Measurements from ENCODE around the gene PSD.
A peak's percentile ranks its signal among the peaks of the same experiment; 100 is the strongest.

Gene PSD

DNA sequence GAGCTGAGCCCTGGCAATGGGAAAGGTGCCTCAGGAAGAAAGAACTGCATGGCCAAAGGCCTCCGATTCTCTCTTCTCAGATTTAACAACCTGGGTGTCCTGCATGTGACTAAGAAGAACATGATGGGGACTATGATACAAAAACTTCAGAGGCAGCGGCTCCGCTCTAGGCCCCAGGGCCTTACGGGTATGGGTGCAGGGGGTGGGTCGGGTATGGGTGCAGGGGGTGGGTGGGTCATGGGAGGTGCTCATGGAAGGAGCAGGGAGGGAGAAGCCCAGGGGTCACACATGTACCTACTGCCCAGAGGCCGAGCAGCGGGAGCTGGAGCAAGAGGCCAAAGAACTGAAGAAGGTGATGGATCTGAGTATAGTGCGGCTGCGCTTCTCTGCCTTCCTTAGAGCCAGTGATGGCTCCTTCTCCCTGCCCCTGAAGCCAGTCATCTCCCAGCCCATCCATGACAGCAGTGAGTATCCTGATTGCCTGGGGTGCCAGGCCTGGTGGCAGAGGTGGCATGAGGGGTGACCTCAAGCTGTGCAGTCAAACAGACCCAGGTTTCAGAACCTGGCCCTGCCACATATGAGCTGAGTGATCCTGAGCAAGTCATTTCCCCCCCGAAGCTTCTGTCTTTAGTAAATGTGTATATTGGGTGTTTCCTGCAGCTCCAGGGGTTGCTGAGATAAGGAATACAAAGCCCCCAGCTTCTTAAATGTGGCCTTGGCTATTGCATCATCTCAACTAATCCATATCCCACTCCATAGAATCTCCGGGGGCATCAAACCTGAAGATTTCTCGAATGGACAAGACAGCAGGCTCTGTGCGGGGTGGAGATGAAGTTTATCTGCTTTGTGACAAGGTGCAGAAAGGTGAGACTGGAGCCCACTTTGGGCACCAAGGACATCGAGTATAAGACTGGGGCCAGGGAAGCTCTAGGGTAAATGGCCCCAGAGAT is 21.1 kb downstream of the PSD start:
- H3K36me3 ChIP-seq (ENCODE audit: control insufficient read depth, insufficient read depth, low read length) = peaks cover 16% of the 10 kb centered on the region
- no peaks in the 10 kb centered on the region for H3K27me3 ChIP-seq (ENCODE audit: control insufficient read depth, insufficient read depth, low read length)
- peak overlapping the region; percentile 90 for H3K4me3 ChIP-seq (ENCODE audit: low read length)
- peaks cover 41% of the 10 kb centered on the region for H3K4me1 ChIP-seq (ENCODE audit: control insufficient read depth, insufficient read depth, low read length)
- peak overlapping the region; percentile 97 for H3K27ac ChIP-seq (ENCODE audit: low read depth, low read length)
- no peak overlapping the region for H3K9ac ChIP-seq (ENCODE audit: low read length)

DNA sequence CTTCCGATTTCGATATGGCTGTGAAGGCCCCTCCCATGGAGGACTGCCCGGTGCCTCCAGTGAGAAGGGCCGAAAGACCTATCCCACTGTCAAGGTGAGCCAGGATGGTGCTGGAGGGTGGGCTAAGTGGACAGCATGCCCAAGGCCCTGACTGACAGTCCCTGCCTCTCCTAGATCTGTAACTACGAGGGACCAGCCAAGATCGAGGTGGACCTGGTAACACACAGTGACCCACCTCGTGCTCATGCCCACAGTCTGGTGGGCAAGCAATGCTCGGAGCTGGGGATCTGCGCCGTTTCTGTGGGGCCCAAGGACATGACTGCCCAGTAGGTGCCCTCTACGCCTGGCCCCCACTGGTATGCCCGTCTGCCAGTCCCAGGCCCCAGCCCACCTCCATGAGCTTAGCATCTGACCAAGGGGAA is 21.8 kb downstream of the PSD start:
- H3K9ac ChIP-seq (ENCODE audit: low read length) = peak overlapping the region; percentile 12
- peak overlapping the region; percentile 90 for H3K4me3 ChIP-seq (ENCODE audit: low read length)
- H3K27me3 ChIP-seq (ENCODE audit: control insufficient read depth, insufficient read depth, low read length) = no peaks in the 10 kb centered on the region
- peaks cover 36% of the 10 kb centered on the region for H3K4me1 ChIP-seq (ENCODE audit: control insufficient read depth, insufficient read depth, low read length)
- peaks cover 13% of the 10 kb centered on the region for H3K36me3 ChIP-seq (ENCODE audit: control insufficient read depth, insufficient read depth, low read length)
- peak overlapping the region; percentile 97 for H3K27ac ChIP-seq (ENCODE audit: low read depth, low read length)

DNA sequence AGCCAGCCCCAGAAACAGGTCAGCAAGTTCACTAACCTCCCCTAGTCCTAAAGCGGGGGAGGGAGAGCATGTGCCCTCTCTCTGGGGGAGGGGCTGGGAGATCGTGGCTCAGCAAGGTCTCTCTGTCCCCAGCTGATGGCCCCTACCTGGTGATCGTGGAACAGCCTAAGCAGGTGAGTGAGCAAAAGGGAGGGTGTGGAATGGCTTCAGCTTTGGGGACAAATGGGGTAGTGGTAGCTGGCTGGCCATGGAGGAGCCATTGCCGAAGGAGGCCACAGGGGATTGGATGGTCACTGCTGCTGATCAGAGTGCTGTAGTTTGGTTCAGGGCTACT is 22.3 kb downstream of the PSD start:
- no peaks in the 10 kb centered on the region for H3K27me3 ChIP-seq (ENCODE audit: control insufficient read depth, insufficient read depth, low read length)
- H3K36me3 ChIP-seq (ENCODE audit: control insufficient read depth, insufficient read depth, low read length) = peaks cover 9% of the 10 kb centered on the region
- peak overlapping the region; percentile 12 for H3K9ac ChIP-seq (ENCODE audit: low read length)
- H3K4me3 ChIP-seq (ENCODE audit: low read length) = peak overlapping the region; percentile 90
- peak overlapping the region; percentile 97 for H3K27ac ChIP-seq (ENCODE audit: low read depth, low read length)
- H3K4me1 ChIP-seq (ENCODE audit: control insufficient read depth, insufficient read depth, low read length) = peaks cover 32% of the 10 kb centered on the region

DNA sequence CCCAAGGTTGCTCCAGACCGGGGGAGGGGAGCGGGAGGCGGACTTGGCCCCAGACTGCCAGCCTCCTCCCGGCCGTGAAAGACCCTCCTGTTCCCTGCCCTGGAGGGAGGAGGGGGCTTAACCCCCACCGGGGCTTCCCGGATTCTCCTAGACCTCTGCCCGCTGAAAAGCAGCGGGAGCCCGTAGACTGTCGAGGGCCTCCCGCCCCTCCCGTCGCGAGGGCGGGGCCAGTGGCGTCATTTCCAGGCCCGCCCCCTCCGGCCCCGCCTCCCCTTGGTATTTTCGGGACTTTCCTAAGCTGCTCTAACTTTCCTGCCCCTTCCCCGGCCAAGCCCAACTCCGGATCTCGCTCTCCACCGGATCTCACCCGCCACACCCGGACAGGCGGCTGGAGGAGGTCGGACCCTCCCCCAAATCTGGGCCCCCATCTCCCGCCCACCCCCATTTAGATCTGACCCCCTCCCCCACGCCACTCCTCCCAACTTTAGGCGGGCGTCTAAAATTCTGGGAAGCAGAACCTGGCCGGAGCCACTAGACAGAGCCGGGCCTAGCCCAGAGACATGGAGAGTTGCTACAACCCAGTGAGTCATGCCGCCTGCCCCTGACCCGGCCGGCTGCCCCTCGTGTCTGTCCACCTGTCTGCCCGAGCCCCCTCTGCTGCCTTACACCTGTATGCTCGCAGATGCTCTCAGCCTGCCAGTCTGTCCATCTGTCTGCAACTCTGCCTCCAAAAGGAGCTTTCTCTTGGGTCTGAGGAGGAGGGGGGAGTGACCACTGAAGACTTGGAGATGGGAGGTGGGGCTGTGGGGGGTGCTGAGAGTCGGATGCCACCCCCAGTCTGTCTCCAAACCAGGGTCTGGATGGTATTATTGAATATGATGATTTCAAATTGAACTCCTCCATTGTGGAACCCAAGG is 22.9 kb downstream of the PSD start, which contains the start of gene NFKB2:
TSS of gene NFKB2 (plus strand) at position 306 of the 917 bp plus-strand sequence. CDS start at position 561, 255 bp downstream.
- H3K4me3 ChIP-seq (ENCODE audit: low read length) = peak within 1 kb of the TSS; percentile 90
- peak within 1 kb of the TSS; percentile 63 for H3K9ac ChIP-seq (ENCODE audit: low read length)
- H3K36me3 ChIP-seq (ENCODE audit: control insufficient read depth, insufficient read depth, low read length) = peaks cover 4% of the 10 kb centered on the region
- peaks cover 32% of the 10 kb centered on the region for H3K4me1 ChIP-seq (ENCODE audit: control insufficient read depth, insufficient read depth, low read length)
- no peaks in the 10 kb centered on the region for H3K27me3 ChIP-seq (ENCODE audit: control insufficient read depth, insufficient read depth, low read length)
- peak within 1 kb of the TSS; percentile 97 for H3K27ac ChIP-seq (ENCODE audit: low read depth, low read length)

DNA sequence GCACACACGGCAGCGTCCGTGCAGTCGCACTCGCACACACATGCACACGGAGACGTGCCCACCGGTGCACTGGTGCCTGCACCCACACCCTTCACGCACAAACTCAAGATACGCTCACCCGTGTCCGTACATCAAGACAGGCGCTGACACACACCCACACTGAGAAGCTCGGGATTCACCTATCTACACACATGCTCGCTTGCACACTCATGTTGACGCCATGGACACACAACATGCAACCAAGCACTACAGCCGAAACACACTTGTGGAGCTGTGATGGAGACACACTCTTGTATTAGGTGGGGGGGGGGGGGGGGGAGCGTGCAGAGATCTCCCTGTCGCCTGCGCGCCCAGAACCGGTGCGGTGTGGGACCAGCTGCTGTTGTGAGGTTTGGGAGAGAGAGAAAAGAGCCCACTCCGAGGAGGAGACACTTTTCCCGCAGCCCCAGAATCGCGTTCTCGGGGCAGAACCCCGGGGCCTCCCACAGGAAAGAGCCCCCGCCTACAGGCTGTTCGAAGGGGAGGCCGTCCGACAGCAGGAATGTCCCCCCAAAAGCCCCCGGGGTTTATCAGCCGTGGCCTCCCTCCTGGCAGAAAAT is 23.7 kb downstream of the PSD start:
- H3K9ac ChIP-seq (ENCODE audit: low read length) = peak overlapping the region; percentile 63
- no peaks in the 10 kb centered on the region for H3K27me3 ChIP-seq (ENCODE audit: control insufficient read depth, insufficient read depth, low read length)
- peaks cover 3% of the 10 kb centered on the region for H3K36me3 ChIP-seq (ENCODE audit: control insufficient read depth, insufficient read depth, low read length)
- H3K27ac ChIP-seq (ENCODE audit: low read depth, low read length) = peak overlapping the region; percentile 97
- H3K4me3 ChIP-seq (ENCODE audit: low read length) = peak overlapping the region; percentile 90
- peaks cover 26% of the 10 kb centered on the region for H3K4me1 ChIP-seq (ENCODE audit: control insufficient read depth, insufficient read depth, low read length)

DNA sequence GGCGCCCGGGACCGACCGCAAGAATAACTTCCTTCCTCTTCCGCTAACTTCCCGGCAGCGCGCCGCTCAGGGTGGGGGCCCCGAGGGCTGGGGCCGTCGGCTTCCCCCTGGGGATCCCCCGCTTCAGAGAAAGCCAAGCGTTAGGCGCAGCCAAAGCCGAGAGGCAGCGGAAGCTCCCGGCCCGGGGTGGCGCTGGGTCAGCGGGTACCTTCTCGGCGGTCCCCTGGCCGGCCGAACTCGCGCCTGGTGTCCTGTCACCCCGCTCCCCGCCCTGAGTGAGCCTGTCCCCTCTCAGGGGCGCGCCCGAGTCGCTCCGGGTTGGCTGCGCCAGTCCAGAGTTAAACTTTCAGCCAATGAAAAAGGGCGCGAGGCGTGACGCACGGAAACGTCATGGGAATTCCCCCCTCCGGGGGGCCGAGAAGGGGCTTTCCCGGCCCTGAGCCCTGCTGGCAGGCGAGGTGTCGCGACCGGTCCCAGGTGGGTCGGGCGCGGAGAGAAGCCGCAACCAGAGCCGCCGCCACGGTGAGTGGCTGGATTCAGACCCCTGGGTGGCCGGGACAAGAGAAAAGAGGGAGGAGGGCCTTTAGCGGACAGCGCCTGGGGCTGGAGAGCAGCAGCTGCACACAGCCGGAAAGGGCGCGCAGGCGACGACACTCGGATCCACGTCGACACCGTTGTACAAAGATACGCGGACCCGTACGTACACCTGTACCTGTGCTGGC is 24.3 kb downstream of the PSD start:
- peaks cover 22% of the 10 kb centered on the region for H3K4me1 ChIP-seq (ENCODE audit: control insufficient read depth, insufficient read depth, low read length)
- peak overlapping the region; percentile 63 for H3K9ac ChIP-seq (ENCODE audit: low read length)

DNA sequence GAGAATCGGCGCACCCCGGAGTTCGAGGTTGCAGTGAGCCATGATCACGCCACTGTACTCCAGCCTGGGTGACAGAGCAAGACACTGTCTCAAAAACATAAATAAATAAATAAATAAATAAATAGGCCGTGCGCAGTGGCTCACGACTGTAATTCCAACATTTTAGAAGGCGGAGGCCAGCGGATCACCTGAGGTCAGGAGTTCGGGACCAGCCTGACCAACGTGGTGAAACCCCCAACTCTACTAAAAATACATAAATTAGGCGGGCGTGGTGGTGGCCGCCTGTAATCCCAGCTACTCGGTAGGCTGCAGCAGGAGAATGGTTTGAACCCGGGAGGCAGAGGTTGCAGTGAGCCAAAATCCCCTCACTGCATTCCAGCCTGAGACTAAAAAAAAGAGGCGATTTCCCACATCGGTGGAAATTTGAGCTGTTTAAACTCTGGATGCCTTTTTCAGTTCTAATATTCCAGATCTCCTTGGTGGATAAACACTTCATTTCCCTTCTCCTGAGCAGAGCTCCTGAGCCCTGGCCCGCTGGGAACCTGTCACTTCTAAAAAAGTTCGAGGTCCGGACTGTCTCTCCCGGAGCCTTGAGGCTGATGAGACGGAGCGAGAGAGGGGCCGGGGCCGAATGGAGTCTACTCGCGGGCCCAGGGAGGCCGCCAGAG is 25.0 kb downstream of the PSD start:
- Histone ChIP-seq H3K4me3 (ENCODE audit: low read length) (peak overlapping the region; percentile 90), H3K27ac (ENCODE audit: low read depth, low read length) (peak overlapping the region; percentile 97), H3K36me3 (ENCODE audit: control insufficient read depth, insufficient read depth, low read length) (peaks cover 3% of the 10 kb centered on the region), H3K9ac (ENCODE audit: low read length) (peak overlapping the region; percentile 25), H3K27me3 (ENCODE audit: control insufficient read depth, insufficient read depth, low read length) (no peaks in the 10 kb centered on the region), H3K4me1 (ENCODE audit: control insufficient read depth, insufficient read depth, low read length) (peaks cover 19% of the 10 kb centered on the region)

More for the DNA sequence above, 24.3 kb downstream of the PSD start:
- peaks cover 3% of the 10 kb centered on the region for H3K36me3 ChIP-seq (ENCODE audit: control insufficient read depth, insufficient read depth, low read length)
- H3K27me3 ChIP-seq (ENCODE audit: control insufficient read depth, insufficient read depth, low read length) = no peaks in the 10 kb centered on the region
- peak overlapping the region; percentile 97 for H3K27ac ChIP-seq (ENCODE audit: low read depth, low read length)
- peak overlapping the region; percentile 90 for H3K4me3 ChIP-seq (ENCODE audit: low read length)

DNA sequence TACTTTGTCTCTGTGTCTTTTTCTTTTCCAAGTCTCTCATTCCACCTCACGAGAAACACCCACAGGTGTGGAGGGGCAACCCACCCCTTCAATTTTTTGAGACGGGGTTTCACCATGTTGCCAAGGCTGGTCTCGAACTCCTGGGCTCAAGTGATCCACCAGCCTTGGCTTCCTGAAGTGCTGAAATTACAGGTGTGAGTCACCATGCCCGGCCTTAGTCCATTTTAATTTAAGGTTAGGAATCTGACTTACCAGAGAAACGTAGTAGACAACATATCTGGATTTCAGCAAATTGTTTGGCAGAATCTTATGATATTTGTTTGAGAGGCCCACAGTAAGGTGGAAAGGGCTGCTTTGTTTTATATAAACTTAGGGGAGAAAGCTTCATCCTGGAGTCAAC is 26.3 kb downstream of the PSD start:
- peaks cover 3% of the 10 kb centered on the region for H3K36me3 ChIP-seq (ENCODE audit: control insufficient read depth, insufficient read depth, low read length)
- H3K27ac ChIP-seq (ENCODE audit: low read depth, low read length) = no peak overlapping the region

DNA sequence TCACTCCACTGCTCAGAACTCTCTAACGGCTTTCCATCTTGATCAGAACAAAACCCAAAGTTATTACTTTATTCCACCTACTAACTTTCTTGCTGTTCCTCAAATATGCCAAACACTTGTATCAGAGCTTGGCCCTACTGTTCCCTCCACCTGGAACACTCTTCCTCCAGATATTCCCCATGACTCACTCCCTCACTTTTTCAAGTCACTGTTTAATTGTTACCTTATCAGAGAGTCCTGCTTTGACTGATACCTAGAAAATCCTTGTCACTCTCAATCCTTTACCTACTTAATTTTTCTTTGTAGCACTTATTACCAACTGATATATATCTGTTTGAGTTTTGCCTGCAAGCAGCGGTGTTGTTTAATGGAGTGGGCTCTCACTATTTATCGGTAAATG is 28.7 kb downstream of the PSD start:
- Histone ChIP-seq H3K9ac (ENCODE audit: low read length) (no peak overlapping the region), H3K36me3 (ENCODE audit: control insufficient read depth, insufficient read depth, low read length) (no peaks in the 10 kb centered on the region), H3K27ac (ENCODE audit: low read depth, low read length) (no peak overlapping the region), H3K4me3 (ENCODE audit: low read length) (no peak overlapping the region), H3K27me3 (ENCODE audit: control insufficient read depth, insufficient read depth, low read length) (no peaks in the 10 kb centered on the region), H3K4me1 (ENCODE audit: control insufficient read depth, insufficient read depth, low read length) (no peaks in the 10 kb centered on the region)

More for the DNA sequence above, 26.3 kb downstream of the PSD start:
- H3K4me3 ChIP-seq (ENCODE audit: low read length) = no peak overlapping the region
- H3K4me1 ChIP-seq (ENCODE audit: control insufficient read depth, insufficient read depth, low read length) = peaks cover 9% of the 10 kb centered on the region
- no peak overlapping the region for H3K9ac ChIP-seq (ENCODE audit: low read length)
- H3K27me3 ChIP-seq (ENCODE audit: control insufficient read depth, insufficient read depth, low read length) = no peaks in the 10 kb centered on the region

DNA sequence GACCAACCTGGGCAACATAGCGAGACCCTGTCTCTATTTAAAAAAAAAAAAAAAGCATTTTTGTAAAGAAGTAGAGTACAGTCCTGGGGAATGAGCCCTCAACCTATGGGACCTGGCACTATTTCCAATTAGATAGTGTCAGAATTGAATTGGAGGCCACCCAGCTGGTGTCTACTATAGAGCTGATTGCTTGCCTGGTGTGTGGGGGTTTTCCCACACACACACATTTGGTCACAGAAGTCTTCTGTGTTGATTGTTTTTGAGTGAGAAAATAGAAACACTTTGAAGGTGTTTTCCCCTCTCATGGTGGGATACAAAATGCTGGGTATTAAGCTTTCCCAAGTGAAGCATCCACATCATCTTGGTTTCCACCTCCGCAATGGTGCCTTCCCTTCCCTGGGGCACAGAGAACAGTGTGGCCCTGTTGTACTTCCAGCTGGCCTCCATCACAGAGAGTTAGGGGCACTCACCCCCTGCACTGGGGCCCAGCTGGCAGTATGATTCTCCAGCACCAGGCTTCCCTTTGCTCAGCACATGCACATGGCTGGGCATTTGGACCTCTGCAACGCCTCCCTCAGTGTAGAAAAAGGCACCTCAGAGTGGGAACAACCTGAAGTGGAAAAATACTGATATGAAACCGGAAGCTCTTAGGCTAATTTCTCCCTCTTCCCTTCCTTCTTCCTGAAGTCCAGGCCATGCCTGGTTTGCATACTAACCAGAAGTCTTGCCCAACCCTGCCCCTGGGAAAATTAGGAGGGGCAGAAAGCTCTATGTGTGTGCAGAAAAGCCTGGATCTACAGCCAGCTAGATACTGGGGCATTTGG is 33.8 kb downstream of the PSD start:
- Histone ChIP-seq H3K4me3 (ENCODE audit: low read length) (no peak overlapping the region), H3K27me3 (ENCODE audit: control insufficient read depth, insufficient read depth, low read length) (no peaks in the 10 kb centered on the region), H3K4me1 (ENCODE audit: control insufficient read depth, insufficient read depth, low read length) (no peaks in the 10 kb centered on the region), H3K27ac (ENCODE audit: low read depth, low read length) (no peak overlapping the region), H3K36me3 (ENCODE audit: control insufficient read depth, insufficient read depth, low read length) (peaks cover 12% of the 10 kb centered on the region), H3K9ac (ENCODE audit: low read length) (no peak overlapping the region)
